HCT116 (cell line): ENCODE data around the gene VSTM2L. TPM values are rescaled to one million over a fixed set of nuclear protein-coding genes. Genes with fewer than 3 reads are reported as not detected.

Source experiments
- ATAC-seq: fragments of 200-7000 bp; cut with Tn5 transposase; 2 replicates; pipeline ENCODE4 v1.9.1; 2020; ENCODE audit warnings: mild to moderate bottlenecking, moderate library complexity
- BruUV-seq: library from RNA; stranded (reverse); fragments of 400-500 nt; replicated peaks from 2 replicates; lab custom pipeline; 2021; lab: Mats Ljungman, UMichigan
- CTCF ChIA-PET: fragments of 300-600 bp; sonication (Branson Sonifier 250); formaldehyde crosslinking; loops from one replicate; lab custom pipeline; 2021; ENCODE audit warnings: antibody characterized with exemption; lab: Charles Lee
- POLR2A ChIA-PET: fragments of 300-600, 350-600 bp; sonication (Branson Sonifier 250); formaldehyde crosslinking; loops from one replicate; lab custom pipeline; 2021; ENCODE audit warnings: antibody characterized with exemption; lab: Charles Lee
- RAD21 ChIA-PET, 2 experiments: fragments of 300-600 bp; sonication (Branson Sonifier 250); formaldehyde crosslinking; loops; one replicate each; lab custom pipeline; 2023; ENCODE audit warnings: low total read pairs in 2 of 2; ENCODE audit not compliant: uncharacterized antibody in 2 of 2, unreplicated experiment in 2 of 2, low non-redundant PET in 1 of 2; lab: Charles Lee
- DNase-seq: peaks from one replicate; pipeline ENCODE4 v3.0.0-alpha.2; 2010; ENCODE audit warnings: low read depth, low spot score
- H2AFZ ChIP-seq: fragments of 200-600 bp; shearing (Covaris generic), sonication (generic); 2 replicates; pipeline ENCODE4 v1.6.1; 2017; ENCODE audit warnings: low read depth, mixed run types, mixed read lengths, antibody characterized with exemption, low read length; ENCODE audit not compliant: poor library complexity, severe bottlenecking
- H3K27ac ChIP-seq: 2 replicates; pipeline ENCODE4 v1.5.1; 2012; ENCODE audit warnings: low read depth, low read length
- H3K27me3 ChIP-seq: fragments of 200-600 bp; sonication (generic); 2 replicates; pipeline ENCODE4 v1.6.1; 2016; ENCODE audit warnings: mixed run types, low read length, mixed read lengths; ENCODE audit not compliant: insufficient read depth
- H3K36me3 ChIP-seq, 2 experiments: fragments of 200-500 bp in 1 of 2; fragments of 200-600 bp in 1 of 2; sonication (Bioruptor generic) in 1 of 2; sonication (generic) in 1 of 2; 2 replicates each; pipeline versions ENCODE4 v1.5.1 to v1.6.1; 2014 to 2016; ENCODE audit warnings: low read length in 2 of 2, inconsistent platforms in 1 of 2, mixed read lengths in 1 of 2, mixed run types in 1 of 2; ENCODE audit not compliant: insufficient read depth in 2 of 2, control insufficient read depth in 1 of 2
- H3K4me1 ChIP-seq, 2 experiments: fragments of 200-600 bp in 1 of 2; sonication (generic) in 1 of 2; 2 replicates each; pipeline versions ENCODE4 v1.5.1 to v1.6.1; 2012 to 2017; ENCODE audit warnings: low read length in 2 of 2, inconsistent platforms in 1 of 2, mild to moderate bottlenecking in 1 of 2, mixed read lengths in 1 of 2, mixed run types in 1 of 2, moderate library complexity in 1 of 2; ENCODE audit not compliant: insufficient read depth in 2 of 2, control insufficient read depth in 1 of 2
- H3K4me2 ChIP-seq: fragments of 200-600 bp; sonication (generic); 2 replicates; pipeline ENCODE4 v1.6.1; 2017; ENCODE audit warnings: mixed run types, low read length, mixed read lengths
- H3K4me3 ChIP-seq, 2 experiments: fragments of 200-600 bp in 1 of 2; sonication (generic) in 1 of 2; replicated peaks in 1 of 2; 2 replicates each; pipeline ENCODE4 v1.5.1; 2011 to 2016; ENCODE audit warnings: low read length in 2 of 2, control low read depth in 1 of 2, low read depth in 1 of 2, mild to moderate bottlenecking in 1 of 2, mixed read lengths in 1 of 2, mixed run types in 1 of 2
- H3K79me2 ChIP-seq: fragments of 200-600 bp; sonication (generic); 2 replicates; pipeline ENCODE4 v1.6.1; 2017; ENCODE audit warnings: mild to moderate bottlenecking, mixed run types, low read length, moderate library complexity, mixed read lengths; ENCODE audit not compliant: insufficient read depth
- H3K9ac ChIP-seq: fragments of 200-600 bp; sonication (generic); 2 replicates; pipeline ENCODE4 v1.6.1; 2016; ENCODE audit warnings: low read length, mixed read lengths
- H3K9me2 ChIP-seq: fragments of 200-600 bp; sonication (generic), shearing (Covaris generic); 2 replicates; pipeline ENCODE4 v1.6.1; 2017; ENCODE audit warnings: mixed run types, mild to moderate bottlenecking, moderate library complexity; ENCODE audit not compliant: insufficient read depth
- H3K9me3 ChIP-seq, 2 experiments: fragments of 200-500 bp in 1 of 2; fragments of 200-600 bp in 1 of 2; sonication (Bioruptor generic) in 1 of 2; sonication (generic) in 1 of 2; 2 replicates each; pipeline ENCODE4 v1.6.1; 2014 to 2017; ENCODE audit warnings: low read length in 2 of 2, mixed read lengths in 2 of 2, inconsistent platforms in 1 of 2, low read depth in 1 of 2, mild to moderate bottlenecking in 1 of 2, mixed run types in 1 of 2, moderate library complexity in 1 of 2; ENCODE audit not compliant: control insufficient read depth in 1 of 2, insufficient read depth in 1 of 2
- H4K20me1 ChIP-seq: fragments of 200-600 bp; sonication (generic), shearing (Covaris generic); 2 replicates; pipeline ENCODE4 v1.6.1; 2017; ENCODE audit warnings: mixed run types, mild to moderate bottlenecking, moderate library complexity; ENCODE audit not compliant: insufficient read depth
- CEBPB ChIP-seq: IDR thresholded peaks from 2 replicates; pipeline ENCODE4 v1.6.1; 2012; ENCODE audit warnings: low read depth
- EGR1 ChIP-seq: IDR thresholded peaks from 2 replicates; pipeline ENCODE4 v1.6.1; 2012; ENCODE audit warnings: low read depth
- ELF1 ChIP-seq: IDR thresholded peaks from 2 replicates; pipeline ENCODE4 v1.6.1; 2012; ENCODE audit warnings: low read depth, borderline replicate concordance
- FOSL1 ChIP-seq: IDR thresholded peaks from 2 replicates; pipeline ENCODE4 v1.6.1; 2012; ENCODE audit warnings: low read depth
- JUND ChIP-seq: IDR thresholded peaks from 2 replicates; pipeline ENCODE4 v1.6.1; 2012
- POLR2A ChIP-seq: IDR thresholded peaks from 2 replicates; pipeline ENCODE4 v1.7.0; 2011; ENCODE audit warnings: borderline replicate concordance; ENCODE audit not compliant: insufficient read depth, insufficient read length; ENCODE audit errors: extremely low read depth
- POLR2AphosphoS5 ChIP-seq: IDR thresholded peaks from 2 replicates; pipeline ENCODE4 v1.6.1; 2011; ENCODE audit warnings: mild to moderate bottlenecking, low read depth, low read length, moderate library complexity
- RAD21 ChIP-seq: IDR thresholded peaks from 2 replicates; pipeline ENCODE4 v1.6.1; 2012; ENCODE audit warnings: low read depth, mild to moderate bottlenecking
- SIN3A ChIP-seq: IDR thresholded peaks from 2 replicates; pipeline ENCODE4 v1.6.1; 2012; ENCODE audit warnings: low read depth
- SP1 ChIP-seq: IDR thresholded peaks from 2 replicates; pipeline ENCODE4 v1.6.1; 2012; ENCODE audit warnings: low read depth
- SRF ChIP-seq: IDR thresholded peaks from 2 replicates; pipeline ENCODE4 v1.6.1; 2012; ENCODE audit warnings: low read depth
- TCF7L2 ChIP-seq: IDR thresholded peaks from 2 replicates; pipeline ENCODE4 v1.7.0; 2011; ENCODE audit warnings: borderline replicate concordance, inconsistent platforms; ENCODE audit not compliant: insufficient read depth, insufficient read length; ENCODE audit errors: extremely low read depth
- ZFX ChIP-seq: fragments of 450-650 bp; IDR thresholded peaks from 2 replicates; pipeline ENCODE4 v1.6.1; 2017
- intact Hi-C: fragments of 100-400 bp; cut with micrococcal nuclease; formaldehyde crosslinking; loops from 2 replicates; pipeline ENCODE4 v1.10.0; 2022
- total RNA-seq: library from RNA; stranded (reverse); gene quantifications from one replicate; pipeline ENCODE4 v1.2.1, GENCODE V29; 2021; ENCODE audit not compliant: unreplicated experiment
- TF ChIP-seq, protein P1 (sequence below): IDR thresholded peaks from 2 replicates; pipeline ENCODE4 v1.6.1; 2012
- TF ChIP-seq, protein P2 (sequence below): IDR thresholded peaks from 2 replicates; pipeline ENCODE4 v1.6.1; 2012
- TF ChIP-seq, protein P3 (sequence below): IDR thresholded peaks from 2 replicates; pipeline ENCODE4 v1.6.1; 2012; ENCODE audit warnings: low read depth

Gene VSTM2L
- total RNA-seq, 1 experiment from 2014 or later, result 0.69 TPM

DNA sequence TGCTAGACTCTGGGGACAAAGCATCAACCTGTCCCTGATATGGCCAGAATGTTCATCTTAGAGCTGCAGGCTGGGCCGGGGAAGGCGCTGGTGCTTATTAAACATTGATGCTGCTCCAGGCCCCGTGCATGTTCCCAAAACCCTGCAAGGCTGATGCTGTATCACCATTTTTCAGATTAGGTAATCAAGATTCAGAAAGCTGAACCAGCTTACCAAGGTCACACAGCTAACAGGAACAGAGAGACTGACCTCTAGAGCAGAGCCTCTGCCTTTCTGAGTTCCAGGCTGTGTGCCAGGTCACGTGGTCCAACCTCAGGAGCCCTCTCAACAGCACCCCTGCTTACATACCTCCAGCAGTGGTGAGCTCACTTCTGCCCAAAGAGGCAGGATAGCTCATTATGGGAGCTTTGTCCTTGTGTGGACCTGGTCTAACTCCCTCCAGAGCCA, 16.1 kb upstream of the VSTM2L start:
- no peaks in the 10 kb centered on the region for H3K9me2 ChIP-seq
- H3K27me3 ChIP-seq, result no peaks in the 10 kb centered on the region
- ChIA-PET RAD21 (no interaction called here), POLR2A (no interaction called here)
- H3K4me2 ChIP-seq, result no peak overlapping the region
- H3K4me1 ChIP-seq, result no peaks in the 10 kb centered on the region
- H3K27ac ChIP-seq, result no peak overlapping the region
- no peak overlapping the region for H2AFZ ChIP-seq
- ATAC-seq (no peak), DNase-seq (no peak)
- H3K36me3 ChIP-seq, result no peaks in the 10 kb centered on the region
- BruUV-seq, result no TSS peak
- H3K4me3 ChIP-seq, result no peak overlapping the region
- H3K79me2 ChIP-seq, result no peaks in the 10 kb centered on the region
- H3K9me3 ChIP-seq, result no peaks in the 10 kb centered on the region
- TF ChIP-seq, protein P1, sequence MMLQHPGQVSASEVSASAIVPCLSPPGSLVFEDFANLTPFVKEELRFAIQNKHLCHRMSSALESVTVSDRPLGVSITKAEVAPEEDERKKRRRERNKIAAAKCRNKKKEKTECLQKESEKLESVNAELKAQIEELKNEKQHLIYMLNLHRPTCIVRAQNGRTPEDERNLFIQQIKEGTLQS, result no peak
- TF ChIP-seq, protein P2, sequence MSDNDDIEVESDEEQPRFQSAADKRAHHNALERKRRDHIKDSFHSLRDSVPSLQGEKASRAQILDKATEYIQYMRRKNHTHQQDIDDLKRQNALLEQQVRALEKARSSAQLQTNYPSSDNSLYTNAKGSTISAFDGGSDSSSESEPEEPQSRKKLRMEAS, result no peak
- TF ChIP-seq ELF1, result no peak
- TF ChIP-seq TCF7L2, result no peak
- no peak for TF ChIP-seq ZFX
- TF ChIP-seq SRF, result no peak
- TF ChIP-seq RAD21, result no peak
- no peak for TF ChIP-seq JUND
- no peak for TF ChIP-seq FOSL1
- no peak for TF ChIP-seq SP1
- TF ChIP-seq SIN3A, result no peak
- TF ChIP-seq EGR1, result no peak
- TF ChIP-seq, protein P3, sequence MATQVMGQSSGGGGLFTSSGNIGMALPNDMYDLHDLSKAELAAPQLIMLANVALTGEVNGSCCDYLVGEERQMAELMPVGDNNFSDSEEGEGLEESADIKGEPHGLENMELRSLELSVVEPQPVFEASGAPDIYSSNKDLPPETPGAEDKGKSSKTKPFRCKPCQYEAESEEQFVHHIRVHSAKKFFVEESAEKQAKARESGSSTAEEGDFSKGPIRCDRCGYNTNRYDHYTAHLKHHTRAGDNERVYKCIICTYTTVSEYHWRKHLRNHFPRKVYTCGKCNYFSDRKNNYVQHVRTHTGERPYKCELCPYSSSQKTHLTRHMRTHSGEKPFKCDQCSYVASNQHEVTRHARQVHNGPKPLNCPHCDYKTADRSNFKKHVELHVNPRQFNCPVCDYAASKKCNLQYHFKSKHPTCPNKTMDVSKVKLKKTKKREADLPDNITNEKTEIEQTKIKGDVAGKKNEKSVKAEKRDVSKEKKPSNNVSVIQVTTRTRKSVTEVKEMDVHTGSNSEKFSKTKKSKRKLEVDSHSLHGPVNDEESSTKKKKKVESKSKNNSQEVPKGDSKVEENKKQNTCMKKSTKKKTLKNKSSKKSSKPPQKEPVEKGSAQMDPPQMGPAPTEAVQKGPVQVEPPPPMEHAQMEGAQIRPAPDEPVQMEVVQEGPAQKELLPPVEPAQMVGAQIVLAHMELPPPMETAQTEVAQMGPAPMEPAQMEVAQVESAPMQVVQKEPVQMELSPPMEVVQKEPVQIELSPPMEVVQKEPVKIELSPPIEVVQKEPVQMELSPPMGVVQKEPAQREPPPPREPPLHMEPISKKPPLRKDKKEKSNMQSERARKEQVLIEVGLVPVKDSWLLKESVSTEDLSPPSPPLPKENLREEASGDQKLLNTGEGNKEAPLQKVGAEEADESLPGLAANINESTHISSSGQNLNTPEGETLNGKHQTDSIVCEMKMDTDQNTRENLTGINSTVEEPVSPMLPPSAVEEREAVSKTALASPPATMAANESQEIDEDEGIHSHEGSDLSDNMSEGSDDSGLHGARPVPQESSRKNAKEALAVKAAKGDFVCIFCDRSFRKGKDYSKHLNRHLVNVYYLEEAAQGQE, result no peak
- no peak for TF ChIP-seq POLR2AphosphoS5
- no peak for TF ChIP-seq POLR2A
- no peak for TF ChIP-seq CEBPB
- TF ChIP-seq, all 23 proteins: peak for 0
- CTCF ChIA-PET, result no interaction called here
- no peaks in the 10 kb centered on the region for H4K20me1 ChIP-seq
- H3K9ac ChIP-seq, result no peak overlapping the region
- intact Hi-C loops, result no loop called here
